Renal pelvis (tissue), 4 donors: ENCODE data around the gene ACTL7B. TPM values are rescaled to one million over a fixed set of nuclear protein-coding genes. Genes with fewer than 3 reads are reported as not detected.
A peak's percentile ranks its signal among the peaks of the same experiment; 100 is the strongest.
"Not testable (repeated sequence)": the region's sequence is repeated elsewhere in the genome, so short reads cannot be mapped to it uniquely, and the experiment has no call there.

Source experiments
- DNase-seq: peaks from one replicate; pipeline ENCODE4 v3.0.0-alpha.2; 2013
- polyA plus RNA-seq, 3 donors: library from polyadenylated mRNA; unstranded; fragments of 120-200 nt; gene quantifications; one replicate each; pipeline ENCODE4 v1.2.1, GENCODE V29; 2013; ENCODE audit not compliant: insufficient read length in 3 of 3

Gene ACTL7B
- polyA plus RNA-seq, 3 donors: not detected

DNA sequence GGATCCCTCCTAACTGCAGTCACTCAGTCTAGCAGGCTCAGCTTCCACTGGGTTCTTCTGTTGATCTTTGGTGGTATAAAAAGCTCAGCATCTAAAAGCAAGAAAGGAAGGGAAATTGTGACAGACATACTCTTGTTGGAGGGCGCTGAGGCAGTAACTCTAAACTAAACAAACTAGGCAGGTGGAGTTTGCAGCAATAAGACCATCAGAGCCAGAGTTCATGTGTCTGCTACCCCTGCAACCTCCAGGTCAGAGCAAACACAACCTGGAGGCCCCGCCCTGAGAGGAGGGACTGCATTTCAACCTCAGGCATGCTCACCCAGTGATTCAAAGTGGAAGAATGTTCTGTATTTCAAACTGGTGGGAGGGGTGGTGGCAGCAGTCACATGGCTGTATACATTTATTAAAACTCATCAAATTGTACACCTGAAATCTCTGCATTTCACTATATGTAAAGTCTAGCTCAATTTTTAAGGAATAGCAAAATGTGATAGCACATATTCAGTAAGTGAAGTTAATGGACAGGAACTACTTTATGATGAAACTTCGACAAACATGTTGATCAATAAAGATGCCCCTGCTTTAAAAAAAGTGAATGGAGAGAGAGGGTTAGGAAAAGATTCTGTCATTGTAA is 13.4 kb upstream of the ACTL7B start:
- DNase-seq: no peak

GRCh38 chr9:108867829-108868228 is 12.0 kb upstream of the ACTL7B start:
- no peak for DNase-seq

- DNase-seq: no peak
Observed at GRCh38 chr9:108867116-108867515, 11.3 kb upstream of the ACTL7B start.

- no peak for DNase-seq
Observed at GRCh38 chr9:108866001-108866420, 10.2 kb upstream of the ACTL7B start.

DNA sequence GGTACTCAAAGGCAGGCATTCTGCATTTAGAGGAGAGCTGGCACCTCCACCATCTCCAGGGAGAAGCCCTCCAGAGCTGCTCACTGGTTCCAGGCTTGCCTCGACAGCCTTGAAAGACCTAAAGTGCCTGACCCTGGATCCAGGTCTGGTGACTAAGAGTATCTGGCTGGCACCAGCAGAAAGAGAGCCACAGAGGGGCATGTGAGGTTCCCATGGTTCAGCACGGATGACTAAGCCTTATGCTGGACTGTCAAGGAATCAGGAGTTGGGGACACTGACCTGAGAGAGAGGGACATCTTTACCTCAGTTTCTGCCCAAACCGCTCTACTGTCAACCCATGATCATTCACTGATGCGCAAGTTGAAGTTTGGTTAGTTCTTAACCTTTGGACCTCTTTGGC is 9.3 kb upstream of the ACTL7B start:
- no peak for DNase-seq

GRCh38 chr9:108864446-108864845 is 8.7 kb upstream of the ACTL7B start:
- no peak for DNase-seq

- DNase-seq: no peak
Observed at GRCh38 chr9:108863891-108864290, 8.1 kb upstream of the ACTL7B start.

DNA sequence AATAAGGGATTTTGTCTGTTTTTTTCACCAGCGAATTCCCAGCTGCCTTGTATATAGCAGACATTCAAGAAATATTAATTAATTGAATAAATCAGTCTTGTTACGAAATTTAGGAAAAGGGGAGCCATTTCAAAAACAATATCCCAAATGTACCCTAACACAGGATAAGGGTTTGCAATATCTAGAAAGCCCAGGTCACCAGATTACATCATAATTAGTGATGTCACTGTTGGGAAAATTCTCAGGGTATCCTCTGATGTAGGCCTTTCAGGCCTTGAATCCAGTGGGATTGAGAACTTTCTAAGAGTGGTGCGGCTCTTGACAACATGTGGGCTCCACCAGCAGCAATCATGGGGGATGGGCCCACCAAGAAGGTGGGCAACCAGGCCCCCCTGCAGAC is 6.2 kb upstream of the ACTL7B start, which contains the start of gene ACTL7A:
Gene ACTL7A, plus strand, starts transcription at position 270 of the 400 bp plus-strand sequence. Its CDS starts 57 bp downstream, at position 327.
- no peak for DNase-seq

GRCh38 chr9:108861464-108861863 is 5.7 kb upstream of the ACTL7B start:
- DNase-seq: no peak

- DNase-seq: no peak
Observed at GRCh38 chr9:108860764-108861163, 5.0 kb upstream of the ACTL7B start.

- DNase-seq: no peak
Observed at GRCh38 chr9:108860354-108860753, 4.6 kb upstream of the ACTL7B start.

DNA sequence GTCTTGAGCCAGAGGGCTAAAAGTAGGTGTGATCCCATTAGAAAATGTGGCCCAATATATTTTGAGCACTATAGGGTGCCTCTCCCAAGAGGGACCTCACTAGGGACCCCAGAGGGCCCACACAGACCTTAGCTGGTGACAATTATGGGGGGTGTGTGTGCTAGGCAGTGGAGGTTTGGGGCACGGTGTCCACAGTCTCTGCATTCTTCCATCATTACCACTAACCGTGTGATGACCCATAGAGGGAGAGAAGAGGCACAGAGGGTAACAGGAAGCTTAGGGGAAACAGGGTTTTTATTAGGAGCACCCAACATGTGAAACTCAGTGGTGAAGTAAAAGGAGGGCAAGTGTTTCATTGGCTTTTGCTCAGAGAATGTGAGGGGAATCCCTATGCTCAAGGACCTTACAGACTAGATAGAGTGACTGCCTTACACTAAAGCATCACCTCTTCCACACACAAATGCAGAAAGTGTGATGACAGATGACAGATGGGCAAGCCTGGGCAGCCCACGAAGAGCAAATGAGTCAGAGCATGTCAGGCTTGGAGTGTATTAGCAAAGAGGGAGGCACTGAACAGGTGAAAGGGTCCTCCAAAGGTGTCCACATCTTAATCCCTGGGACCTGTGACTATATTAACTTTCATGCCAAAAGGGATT is 3.8 kb upstream of the ACTL7B start:
- no peak for DNase-seq

DNA sequence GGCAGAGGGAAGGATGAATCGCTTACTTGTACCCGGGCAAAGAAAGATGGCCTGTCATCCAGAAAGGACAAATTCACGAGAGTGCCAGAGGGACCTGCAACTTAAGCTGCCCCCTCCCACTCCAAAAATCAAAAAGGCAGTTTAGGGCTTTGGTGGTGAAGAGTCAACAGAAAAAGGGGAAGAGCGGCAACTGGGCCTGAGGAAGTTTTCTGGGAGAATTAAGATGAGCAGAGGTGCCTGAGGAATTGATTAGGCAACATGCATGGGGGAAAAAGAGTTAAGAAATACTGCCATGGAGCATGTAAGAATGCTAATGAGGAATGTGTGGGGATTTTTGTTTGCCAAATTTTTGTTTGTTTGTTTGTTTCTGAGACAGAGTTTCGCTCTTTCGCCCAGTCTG is 1.8 kb upstream of the ACTL7B start:
- DNase-seq: no peak

DNA sequence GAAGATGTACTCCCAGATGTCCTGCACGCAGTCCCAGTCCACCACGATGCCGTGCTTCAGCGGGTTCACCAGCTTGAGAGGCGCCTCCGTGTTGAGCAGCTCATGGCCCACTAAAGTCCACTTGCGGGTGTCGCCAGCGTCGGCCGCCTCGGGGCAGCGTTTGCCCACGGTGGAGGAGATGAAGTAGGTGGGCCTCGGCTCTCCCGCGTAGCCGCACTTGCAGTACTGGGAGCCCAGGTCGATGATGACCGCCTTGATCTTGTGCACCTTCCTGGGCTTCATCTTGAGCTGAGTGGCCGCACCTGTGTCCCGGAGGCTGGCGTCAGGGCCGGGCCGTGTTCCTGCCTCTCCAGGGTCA is 278 bp downstream of the ACTL7B start:
- no peak for DNase-seq

DNA sequence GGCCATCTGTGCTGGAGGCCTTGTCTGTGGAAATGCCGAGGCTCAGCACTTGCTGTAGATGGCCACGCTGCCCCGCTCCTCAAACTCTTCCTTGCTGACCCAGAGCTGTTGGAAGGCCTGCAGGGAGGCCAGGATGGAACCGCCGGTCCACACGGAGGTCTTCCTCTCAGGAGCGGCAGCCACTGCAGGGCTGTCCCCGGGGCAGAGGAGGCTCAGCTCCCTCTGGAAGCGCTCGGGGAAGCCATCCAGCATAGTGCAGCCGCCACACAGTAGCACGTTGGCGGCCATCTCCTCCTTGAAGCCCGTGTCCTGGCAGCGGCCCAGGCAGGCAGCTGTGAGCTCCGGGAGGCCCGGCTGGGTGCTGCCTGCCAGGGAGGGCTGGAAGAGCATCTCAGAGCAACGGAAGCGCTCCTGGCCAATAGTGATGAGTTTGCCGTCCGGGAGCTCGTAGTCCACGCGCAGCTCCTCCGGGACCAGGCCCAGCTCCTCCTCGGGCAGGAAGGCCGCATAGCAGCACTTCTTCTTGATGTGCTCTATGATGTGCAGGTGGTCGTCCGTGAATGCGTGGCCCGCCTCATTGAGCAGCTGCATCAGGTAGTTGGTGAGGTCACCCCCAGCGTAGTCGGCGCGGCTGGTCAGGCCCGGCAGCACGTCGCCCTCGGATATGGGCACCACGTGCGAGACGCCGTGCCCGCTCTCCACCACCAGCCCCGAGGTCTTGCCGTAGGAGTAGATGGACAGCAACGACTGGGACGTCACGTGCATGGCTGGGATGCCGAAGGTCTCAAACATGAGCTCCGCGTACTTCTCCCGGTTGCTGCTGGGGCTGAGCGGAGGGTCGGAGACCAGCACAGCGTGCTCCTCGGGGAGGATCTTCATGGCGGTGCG is 901 bp downstream of the ACTL7B start:
- DNase-seq: no peak

GRCh38 chr9:108854094-108854493 is 1.7 kb downstream of the ACTL7B start:
- no peak for DNase-seq

- peak; percentile 24 for DNase-seq
Observed at GRCh38 chr9:108852079-108852478, 3.7 kb downstream of the ACTL7B start.

DNA sequence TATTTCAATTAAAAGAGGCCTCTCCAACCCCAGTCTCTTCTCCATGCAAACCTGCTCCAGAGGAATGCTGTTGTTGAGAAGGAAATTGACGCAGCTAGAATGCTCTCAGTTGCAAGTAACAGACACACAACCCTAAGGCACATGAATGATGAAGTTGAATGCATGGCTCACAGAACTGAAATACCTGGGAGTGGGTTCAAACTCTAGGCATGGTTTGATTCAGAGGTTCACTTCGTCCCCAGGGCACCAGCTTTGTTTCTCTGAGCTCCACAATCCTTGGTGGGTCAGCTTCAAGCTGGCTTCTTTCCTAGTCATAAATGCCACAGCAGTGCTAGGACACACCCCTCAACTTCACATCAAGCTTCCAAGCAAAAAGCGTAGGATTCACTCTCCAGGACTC is 4.6 kb downstream of the ACTL7B start:
- DNase-seq: no peak

GRCh38 chr9:108850293-108850897 is 5.4 kb downstream of the ACTL7B start:
- no peak for DNase-seq

- DNase-seq: not testable (repeated sequence)
Observed at GRCh38 chr9:108848296-108848695, 7.5 kb downstream of the ACTL7B start.

GRCh38 chr9:108845947-108846346 is 9.8 kb downstream of the ACTL7B start:
- no peak for DNase-seq

DNA sequence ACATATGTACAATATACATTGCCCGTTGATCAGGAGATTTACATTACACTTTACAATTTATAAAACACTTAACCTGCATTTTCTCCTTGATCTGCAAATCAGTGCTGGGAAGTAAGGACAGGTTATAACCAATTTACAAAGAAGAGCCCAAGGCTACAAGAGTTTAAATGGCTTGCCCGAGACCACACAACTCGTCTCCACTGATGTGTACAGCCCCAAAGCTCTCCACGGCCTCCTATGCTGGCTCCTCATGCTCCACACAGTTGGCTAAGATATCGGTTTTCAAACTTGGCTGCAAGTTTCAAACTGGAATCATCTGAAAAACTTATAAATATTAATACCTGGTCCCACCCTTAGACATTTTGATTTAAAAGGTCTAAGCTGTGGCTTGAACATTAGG is 10.3 kb downstream of the ACTL7B start:
- no peak for DNase-seq
